Ectodermal cell (in vitro differentiated cells): ENCODE data around the gene HBS1L.

Experiments
- H3K27ac ChIP-seq: 2 replicates; pipeline ENCODE4 v1.7.0; 2013; ENCODE audit warnings: mild to moderate bottlenecking, low read depth, low read length; ENCODE audit not compliant: insufficient read depth, poor library complexity, severe bottlenecking
- H3K27me3 ChIP-seq: 2 replicates; pipeline ENCODE4 v1.7.0; 2013; ENCODE audit warnings: mild to moderate bottlenecking, low read length; ENCODE audit not compliant: insufficient read depth, control insufficient read depth, poor library complexity, severe bottlenecking
- H3K36me3 ChIP-seq: one replicate; pipeline ENCODE4 v1.7.0; 2013; ENCODE audit warnings: low read length; ENCODE audit not compliant: control insufficient read depth, insufficient read depth
- H3K4me1 ChIP-seq: one replicate; pipeline ENCODE4 v1.7.0; 2013; ENCODE audit warnings: low read length; ENCODE audit not compliant: control insufficient read depth, insufficient read depth
- H3K4me3 ChIP-seq: 2 replicates; pipeline ENCODE4 v1.7.0; 2013; ENCODE audit warnings: low read depth, low read length, control low read depth; ENCODE audit not compliant: insufficient read depth
- H3K9me3 ChIP-seq: 2 replicates; pipeline ENCODE4 v1.7.0; 2013; ENCODE audit warnings: mild to moderate bottlenecking, low read length, moderate library complexity; ENCODE audit not compliant: control insufficient read depth
- WGBS, 2 experiments: methylation state at CpG; one replicate each; pipeline ENCODE4 v1.1.7; 2013; ENCODE audit warnings: missing lambda C conversion rate in 2 of 2; 5-methylcytosine and 5-hydroxymethylcytosine counted together

HBS1L gene

GRCh38 chr6:134983823-134984222 is 70.8 kb downstream of the HBS1L start:
- Histone ChIP-seq H3K27ac (no peak overlapping the region), H3K4me1 (no peaks in the 10 kb centered on the region), H3K9me3 (no peaks in the 10 kb centered on the region), H3K27me3 (no peaks in the 10 kb centered on the region), H3K36me3 (no peaks in the 10 kb centered on the region), H3K4me3 (no peak overlapping the region)
- 91 to 95% methylated on average over 2 of the region's 2 CpGs for WGBS, 2 experiments

- no peaks in the 10 kb centered on the region for H3K9me3 ChIP-seq
- WGBS, 2 experiments, result 95 to 100% methylated on average over 2 to 3 of the region's 3 CpGs
- no peaks in the 10 kb centered on the region for H3K4me1 ChIP-seq
- no peak overlapping the region for H3K4me3 ChIP-seq
- H3K27ac ChIP-seq, result no peak overlapping the region
- H3K36me3 ChIP-seq, result no peaks in the 10 kb centered on the region
- no peaks in the 10 kb centered on the region for H3K27me3 ChIP-seq
Observed at GRCh38 chr6:134982161-134982560, 72.5 kb downstream of the HBS1L start.

GRCh38 chr6:134980846-134981245 is 73.8 kb downstream of the HBS1L start:
- no peak overlapping the region for H3K4me3 ChIP-seq
- H3K27ac ChIP-seq, result no peak overlapping the region
- H3K9me3 ChIP-seq, result no peaks in the 10 kb centered on the region
- H3K27me3 ChIP-seq, result no peaks in the 10 kb centered on the region
- 71 to 100% methylated on average over 1 of the region's 1 CpG for WGBS, 2 experiments
- no peaks in the 10 kb centered on the region for H3K4me1 ChIP-seq
- no peaks in the 10 kb centered on the region for H3K36me3 ChIP-seq

- H3K36me3 ChIP-seq, result peaks cover 4% of the 10 kb centered on the region
- no peaks in the 10 kb centered on the region for H3K9me3 ChIP-seq
- no peak overlapping the region for H3K4me3 ChIP-seq
- no peak overlapping the region for H3K27ac ChIP-seq
- H3K4me1 ChIP-seq, result no peaks in the 10 kb centered on the region
- H3K27me3 ChIP-seq, result no peaks in the 10 kb centered on the region
- 91 to 92% methylated on average over 4 to 6 of the region's 6 CpGs for WGBS, 2 experiments
Observed at GRCh38 chr6:134979142-134979541, 75.5 kb downstream of the HBS1L start.

- Histone ChIP-seq H3K27me3 (no peaks in the 10 kb centered on the region), H3K27ac (no peak overlapping the region), H3K9me3 (no peaks in the 10 kb centered on the region), H3K4me1 (no peaks in the 10 kb centered on the region), H3K36me3 (peaks cover 4% of the 10 kb centered on the region), H3K4me3 (no peak overlapping the region)
- WGBS, 2 experiments, result 80 to 89% methylated on average over 1 of the region's 1 CpG
Observed at GRCh38 chr6:134974370-134974769, 80.3 kb downstream of the HBS1L start.

GRCh38 chr6:134967711-134968110 is 86.9 kb downstream of the HBS1L start:
- Histone ChIP-seq H3K9me3 (no peaks in the 10 kb centered on the region), H3K27ac (no peak overlapping the region), H3K4me3 (no peak overlapping the region), H3K36me3 (peaks cover 6% of the 10 kb centered on the region), H3K4me1 (no peaks in the 10 kb centered on the region), H3K27me3 (no peaks in the 10 kb centered on the region)
- 80% methylated on average over 1 of the region's 1 CpG; no CpG with 5 or more reads in 1 of the 2 experiments for WGBS, 2 experiments

- H3K36me3 ChIP-seq, result peaks cover 6% of the 10 kb centered on the region
- H3K9me3 ChIP-seq, result no peaks in the 10 kb centered on the region
Observed at GRCh38 chr6:134964451-134965203, 90.0 kb downstream of the HBS1L start.

GRCh38 chr6:134962421-134962820 is 92.2 kb downstream of the HBS1L start:
- H3K27ac ChIP-seq, result no peak overlapping the region
- no peaks in the 10 kb centered on the region for H3K9me3 ChIP-seq
- H3K36me3 ChIP-seq, result peaks cover 6% of the 10 kb centered on the region
- no peaks in the 10 kb centered on the region for H3K27me3 ChIP-seq
- H3K4me3 ChIP-seq, result no peak overlapping the region
- H3K4me1 ChIP-seq, result no peaks in the 10 kb centered on the region

More at GRCh38 chr6:134964451-134965203, 90.0 kb downstream of the HBS1L start:
- no peak overlapping the region for H3K4me3 ChIP-seq
- no peak overlapping the region for H3K27ac ChIP-seq
- no peaks in the 10 kb centered on the region for H3K4me1 ChIP-seq
- H3K27me3 ChIP-seq, result no peaks in the 10 kb centered on the region
- 86% methylated on average over 1 of the region's 1 CpG; no CpG with 5 or more reads in 1 of the 2 experiments for WGBS, 2 experiments

GRCh38 chr6:134961366-134961765 is 93.3 kb downstream of the HBS1L start:
- no peaks in the 10 kb centered on the region for H3K27me3 ChIP-seq
- H3K27ac ChIP-seq, result no peak overlapping the region
- H3K9me3 ChIP-seq, result no peaks in the 10 kb centered on the region
- H3K36me3 ChIP-seq, result peaks cover 6% of the 10 kb centered on the region
- H3K4me3 ChIP-seq, result no peak overlapping the region
- no peaks in the 10 kb centered on the region for H3K4me1 ChIP-seq
- WGBS, 2 experiments, result 87 to 98% methylated on average over 3 of the region's 3 CpGs

GRCh38 chr6:134959603-134960002 is 95.0 kb downstream of the HBS1L start:
- no peak overlapping the region for H3K4me3 ChIP-seq
- no peaks in the 10 kb centered on the region for H3K4me1 ChIP-seq
- H3K27me3 ChIP-seq, result no peaks in the 10 kb centered on the region
- no peak overlapping the region for H3K27ac ChIP-seq
- H3K36me3 ChIP-seq, result peaks cover 3% of the 10 kb centered on the region
- no peaks in the 10 kb centered on the region for H3K9me3 ChIP-seq
